Stomach (tissue), 9 donors: ENCODE measurements around the gene KLK11. TPM values are rescaled to one million over a fixed set of nuclear protein-coding genes. Genes with fewer than 3 reads are reported as not detected.

Experiments
- DNase-seq, 2 donors: peaks; one replicate each; pipeline versions ENCODE4 v3.0.0 to v3.0.0-alpha.2; 2013 to 2019
- H3K27ac ChIP-seq, 5 donors: fragments of 200-600 bp in 4 of 5; sonication (generic) in 4 of 5; one replicate each; pipeline ENCODE4 v1.5.1; 2013 to 2019; ENCODE audit warnings: mild to moderate bottlenecking in 1 of 5, moderate library complexity in 1 of 5
- H3K27me3 ChIP-seq, 3 donors: fragments of 200-600 bp; sonication (generic); one replicate each; pipeline ENCODE4 v1.5.1; 2017 to 2019; ENCODE audit warnings: mixed run types in 1 of 3
- H3K36me3 ChIP-seq, 4 donors: fragments of 200-600 bp; sonication (generic); 1 replicate in 3 of 4; 2 replicates in 1 of 4; pipeline ENCODE4 v1.5.1; 2016 to 2019
- H3K4me1 ChIP-seq, 4 donors: fragments of 200-600 bp; sonication (generic); one replicate each; pipeline ENCODE4 v1.5.1; 2016 to 2019
- H3K4me3 ChIP-seq, 4 donors: fragments of 200-600 bp; sonication (generic) in 3 of 4; one replicate each; pipeline ENCODE4 v1.5.1; 2016 to 2019; ENCODE audit warnings: mild to moderate bottlenecking in 1 of 4
- H3K9me3 ChIP-seq, 4 donors: fragments of 200-600 bp; sonication (generic); one replicate each; pipeline ENCODE4 v1.5.1; 2016 to 2019
- CTCF ChIP-seq, 7 experiments: fragments of 450-650 bp in 4 of 7; fragments of 200-600 bp in 3 of 7; sonication (generic) in 3 of 7; IDR thresholded peaks; one replicate each; pipeline ENCODE4 v1.5.1; 2016 to 2019; ENCODE audit warnings: antibody characterized with exemption in 7 of 7, control low read depth in 2 of 7, mild to moderate bottlenecking in 1 of 7
- EP300 ChIP-seq: sonication (generic); formaldehyde crosslinking; IDR thresholded peaks from one replicate; pipeline ENCODE4 v1.6.1; 2017; ENCODE audit warnings: antibody characterized with exemption
- POLR2A ChIP-seq, 4 donors: fragments of 450-650 bp; IDR thresholded peaks; one replicate each; pipeline ENCODE4 v1.6.1; 2016; ENCODE audit warnings: antibody characterized with exemption in 4 of 4, control low read depth in 2 of 4, mild to moderate bottlenecking in 1 of 4, moderate library complexity in 1 of 4
- POLR2AphosphoS5 ChIP-seq, 3 donors: sonication (generic); formaldehyde crosslinking; IDR thresholded peaks; one replicate each; pipeline ENCODE4 v1.6.1; 2016; ENCODE audit warnings: antibody characterized with exemption in 3 of 3
- WGBS, 5 donors: extraction: QIAGEN DNeasy Blood & Tissue Kit in 3 of 5; methylation state at CpG; one replicate each; pipeline versions ENCODE4 v1.1.5 to v1.1.7; 2013 to 2018; 5-methylcytosine and 5-hydroxymethylcytosine counted together
- intact Hi-C: fragments of 100-400 bp; cut with DNase I; formaldehyde crosslinking; loops from one replicate; pipeline ENCODE4 v1.15.1; 2023; ENCODE audit warnings: low total_unique reads
- polyA plus RNA-seq, 3 donors: library from polyadenylated mRNA; stranded (reverse); fragments of 200-250 nt; gene quantifications; one replicate each; pipeline ENCODE4 v1.2.3, GENCODE V29; 2013
- total RNA-seq, 5 donors: library from RNA; depleted of rRNA; stranded (reverse); fragments of >200 nt; gene quantifications; one replicate each; pipeline versions ENCODE4 v1.1.0 to v1.2.3, GENCODE V29; 2014 to 2016
- donor health status: healthy with polysubstance abuse.
- donor health status: Bipolar disorder and iron deficiency.
- donor health status: healthy.

KLK11 gene
- total and polyA plus RNA-seq, 8 donors, result 1.8 to 152 (median 41.1) TPM; not detected in 1

- Histone ChIP-seq H3K27me3 (peaks cover 6 to 38% (median 11%) of the 10 kb centered on the region in 3 donors), H3K9me3 (no peaks in the 10 kb centered on the region), H3K4me3 (no peak overlapping the region), H3K4me1 (peaks cover 10 to 31% (median 21%) of the 10 kb centered on the region in 4 donors), H3K27ac (no peak overlapping the region), H3K36me3 (no peaks in the 10 kb centered on the region)
- no peak for TF ChIP-seq POLR2A (IDR thresholded peaks at IDR 0.05)
- intact Hi-C loops, result no loop called here
- peak in 1 of 2 donors; percentile 17 for DNase-seq
- 70 to 80% (median 70%) methylated on average over 7 of the region's 7 CpGs for WGBS, 5 donors
Measured at GRCh38 chr19:51066393-51067186, 40.2 kb upstream of the KLK11 start.

GRCh38 chr19:51065221-51065960 lies 39.0 kb upstream of the KLK11 start:
- peaks cover 10 to 21% (median 16%) of the 10 kb centered on the region in 4 donors for H3K4me1 ChIP-seq
- no peak for TF ChIP-seq EP300
- TF ChIP-seq POLR2A (IDR thresholded peaks at IDR 0.05), result no peak
- TF ChIP-seq POLR2AphosphoS5 (IDR thresholded peaks at IDR 0.05), result no peak
- TF ChIP-seq CTCF (IDR thresholded peaks at IDR 0.05), result no peak
- peak overlapping the region; percentile 22 to 41 (median 26) for H3K4me3 ChIP-seq
- intact Hi-C loops, result no loop called here
- no peaks in the 10 kb centered on the region for H3K36me3 ChIP-seq
- whole genome bisulfite sequencing, 5 donors, result 10 to 17% (median 15%) methylated on average over 23 to 25 of the region's 25 CpGs
- H3K9me3 ChIP-seq, result no peaks in the 10 kb centered on the region
- H3K27me3 ChIP-seq, result peaks cover 6 to 41% (median 11%) of the 10 kb centered on the region in 3 donors
- DNase-seq, result peak; percentile 12 to 27
- H3K27ac ChIP-seq, result peak overlapping the region in 1 of 5 donors; percentile 44

- TF ChIP-seq CTCF (IDR thresholded peaks at IDR 0.05) (no peak), POLR2AphosphoS5 (IDR thresholded peaks at IDR 0.05) (peak in 1 of 3 donors; percentile 20)
- peaks cover 6 to 48% (median 11%) of the 10 kb centered on the region in 3 donors for H3K27me3 ChIP-seq
- H3K4me3 ChIP-seq, result peak within 1 kb of the TSS; percentile 22 to 41 (median 26)
- WGBS, 5 donors, result 17 to 25% (median 19%) methylated on average over 25 to 38 of the region's 38 CpGs
- H3K9me3 ChIP-seq, result no peaks in the 10 kb centered on the region
- H3K4me1 ChIP-seq, result peaks cover 10 to 18% (median 13%) of the 10 kb centered on the region in 4 donors
- no peaks in the 10 kb centered on the region for H3K36me3 ChIP-seq
- DNase-seq, result peak; percentile 46 to 49
- peak within 1 kb of the TSS in 2 of 5 donors; percentile 0 to 44 for H3K27ac ChIP-seq
- intact Hi-C loops, result no loop called here
Measured at GRCh38 chr19:51064534-51065220, 38.3 kb upstream of the KLK11 start, which contains the start of gene KLK13. Gene KLK13 (minus strand): TSS chr19:51065092. CDS start chr19:51065067, 25 bp downstream.

GRCh38 chr19:51063664-51064063 lies 37.2 kb upstream of the KLK11 start:
- DNase-seq, result peak in 1 of 2 donors; percentile 30
- Histone ChIP-seq H3K27me3 (peaks cover 6 to 50% (median 11%) of the 10 kb centered on the region in 3 donors), H3K27ac (peak overlapping the region in 1 of 5 donors; percentile 0), H3K4me3 (no peak overlapping the region), H3K4me1 (peaks cover 10 to 18% (median 13%) of the 10 kb centered on the region in 4 donors), H3K36me3 (no peaks in the 10 kb centered on the region), H3K9me3 (no peaks in the 10 kb centered on the region)
- WGBS, 5 donors, result 35 to 63% (median 48%) methylated on average over 6 to 7 of the region's 7 CpGs
- no peak for TF ChIP-seq CTCF (IDR thresholded peaks at IDR 0.05)
- TF ChIP-seq EP300, result no peak
- TF ChIP-seq POLR2AphosphoS5 (IDR thresholded peaks at IDR 0.05), result no peak
- intact Hi-C loops, result no loop called here
